Tibial nerve (tissue), 4 donors: ENCODE measurements around the gene PDYN.

Source experiments
- CTCF ChIP-seq, 5 experiments: fragments of 200-600 bp in 3 of 5; fragments of 450-650 bp in 2 of 5; sonication (generic) in 3 of 5; IDR thresholded peaks; one replicate each; pipeline ENCODE4 v1.5.1; 2016 to 2019; ENCODE audit warnings: antibody characterized with exemption in 5 of 5, mild to moderate bottlenecking in 3 of 5, moderate library complexity in 2 of 5
- EP300 ChIP-seq, 2 donors: sonication (generic); formaldehyde crosslinking; IDR thresholded peaks; one replicate each; pipeline ENCODE4 v1.6.1; 2017; ENCODE audit warnings: antibody characterized with exemption in 2 of 2, mild to moderate bottlenecking in 1 of 2
- POLR2A ChIP-seq, 2 donors: fragments of 450-650 bp; IDR thresholded peaks; one replicate each; pipeline ENCODE4 v1.6.1; 2017; ENCODE audit warnings: antibody characterized with exemption in 2 of 2, mild to moderate bottlenecking in 2 of 2, moderate library complexity in 2 of 2

GRCh38 chr20:1949347-1950100, 44.3 kb downstream of the PDYN start:
- TF ChIP-seq POLR2A (IDR thresholded peaks at IDR 0.05) (no peak), CTCF (IDR thresholded peaks at IDR 0.05) (no peak), EP300 (IDR thresholded peaks at IDR 0.05) (no peak)
